IgD-negative memory B cell (primary cell): Measurements from ENCODE around the gene LRIT2. TPM values are rescaled to one million over a fixed set of nuclear protein-coding genes. Genes with fewer than 3 reads are reported as not detected.

ENCODE experiments used
- H3K27ac Mint-ChIP-seq, 3 donors: one replicate each; pipeline ENCODE4 v1.8.0; 2020 to 2022; ENCODE audit warnings: mild to moderate bottlenecking in 3 of 3, mixed read lengths in 3 of 3, moderate library complexity in 1 of 3
- H3K27me3 Mint-ChIP-seq: one replicate; pipeline ENCODE4 v1.8.0; 2021; ENCODE audit warnings: mixed read lengths
- H3K36me3 Mint-ChIP-seq: one replicate; pipeline ENCODE4 v1.8.0; 2020; ENCODE audit warnings: mild to moderate bottlenecking, mixed read lengths
- H3K4me1 Mint-ChIP-seq, 3 donors: one replicate each; pipeline ENCODE4 v1.8.0; 2020 to 2022; ENCODE audit warnings: mixed read lengths in 3 of 3, mild to moderate bottlenecking in 1 of 3
- H3K4me3 Mint-ChIP-seq, 4 donors: one replicate each; pipeline ENCODE4 v1.8.0; 2020 to 2022; ENCODE audit warnings: mild to moderate bottlenecking in 4 of 4, mixed read lengths in 4 of 4, moderate library complexity in 3 of 4
- H3K9me3 Mint-ChIP-seq, 3 donors: one replicate each; pipeline ENCODE4 v1.8.0; 2020 to 2021; ENCODE audit warnings: mixed read lengths in 3 of 3, mild to moderate bottlenecking in 1 of 3
- polyA plus RNA-seq: library from polyadenylated mRNA; unstranded; fragments of 300-500 nt; fragmentation: Illumina TruSeq; gene quantifications from one replicate; pipeline ENCODE4 v1.2.3, GENCODE V29; 2021

Gene LRIT2
- polyA plus RNA-seq, 1 donor from 2014 or later: not detected

DNA sequence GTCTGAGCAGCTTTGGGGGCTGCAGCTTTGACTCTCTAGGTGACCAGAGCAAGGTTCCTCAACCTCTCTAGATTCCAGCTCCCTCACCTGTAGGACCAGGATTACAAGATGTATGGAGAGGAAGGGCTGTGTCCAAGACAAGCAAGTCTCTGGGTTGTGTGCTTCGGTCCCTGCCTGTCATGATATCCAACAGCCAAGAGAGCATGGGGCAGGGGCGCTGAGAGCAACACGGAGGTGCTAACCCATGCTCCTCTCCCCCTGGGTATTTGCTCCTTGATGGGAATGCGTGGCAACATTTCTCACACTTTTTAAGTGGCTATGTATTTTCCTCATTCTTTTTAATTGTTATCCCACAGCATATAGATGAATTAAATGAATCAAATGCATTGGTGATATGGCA, 20.7 kb downstream of the LRIT2 start:
- Mint-ChIP-seq H3K36me3 (no peaks in the 10 kb centered on the region), H3K4me1 (peaks cover 0 to 3% (median 0%) of the 10 kb centered on the region in 3 donors), H3K27me3 (peaks cover 5% of the 10 kb centered on the region), H3K4me3 (no peak overlapping the region), H3K27ac (no peak overlapping the region), H3K9me3 (no peaks in the 10 kb centered on the region)

DNA sequence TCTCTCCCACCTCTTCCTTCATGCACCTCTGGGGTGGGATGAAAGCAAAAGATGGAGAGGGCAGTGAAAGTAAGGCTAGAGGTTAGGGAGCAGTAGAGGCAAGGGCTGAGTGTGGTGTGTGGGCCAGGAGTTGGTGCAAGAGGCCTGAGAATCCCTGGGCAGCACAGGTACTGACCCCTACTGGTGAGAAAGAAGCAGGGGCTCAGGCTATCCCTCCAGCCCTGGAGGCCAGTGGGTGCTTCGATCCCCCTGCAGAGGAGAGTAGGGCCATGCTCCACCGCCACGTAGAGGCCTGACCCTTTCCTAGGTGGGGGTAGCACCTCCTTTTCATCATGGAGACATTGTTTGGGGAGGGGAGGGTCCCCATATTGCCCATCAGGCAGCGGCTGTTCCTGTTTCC, 21.2 kb downstream of the LRIT2 start:
- no peak overlapping the region for H3K4me3 Mint-ChIP-seq
- peaks cover 0 to 3% (median 0%) of the 10 kb centered on the region in 3 donors for H3K4me1 Mint-ChIP-seq
- H3K9me3 Mint-ChIP-seq: no peaks in the 10 kb centered on the region
- no peaks in the 10 kb centered on the region for H3K36me3 Mint-ChIP-seq
- H3K27ac Mint-ChIP-seq: no peak overlapping the region
- H3K27me3 Mint-ChIP-seq: peaks cover 5% of the 10 kb centered on the region

DNA sequence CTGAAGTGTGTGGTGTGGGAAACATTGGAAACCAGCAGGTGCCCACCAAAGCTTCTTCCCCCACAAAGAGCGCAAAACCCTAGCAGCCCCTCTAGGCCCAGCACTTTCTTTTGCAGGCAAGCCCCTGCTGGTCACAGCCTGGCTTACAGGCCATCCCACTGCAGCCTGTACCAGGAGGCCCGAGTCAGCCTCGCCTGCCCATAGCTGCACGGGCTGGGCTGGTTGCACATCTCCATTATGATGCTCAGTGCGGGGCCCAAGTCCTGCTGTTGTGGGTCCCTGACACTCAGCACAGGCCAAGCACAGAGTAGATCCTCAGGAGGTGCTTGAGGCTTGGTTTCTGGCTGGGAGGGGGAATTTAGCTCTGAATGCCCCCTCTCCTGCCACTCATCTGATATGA, 23.0 kb downstream of the LRIT2 start:
- H3K36me3 Mint-ChIP-seq: no peaks in the 10 kb centered on the region
- H3K9me3 Mint-ChIP-seq: no peaks in the 10 kb centered on the region
- peaks cover 0 to 3% (median 0%) of the 10 kb centered on the region in 3 donors for H3K4me1 Mint-ChIP-seq
- H3K4me3 Mint-ChIP-seq: no peak overlapping the region
- H3K27ac Mint-ChIP-seq: no peak overlapping the region
- H3K27me3 Mint-ChIP-seq: peaks cover 5% of the 10 kb centered on the region

DNA sequence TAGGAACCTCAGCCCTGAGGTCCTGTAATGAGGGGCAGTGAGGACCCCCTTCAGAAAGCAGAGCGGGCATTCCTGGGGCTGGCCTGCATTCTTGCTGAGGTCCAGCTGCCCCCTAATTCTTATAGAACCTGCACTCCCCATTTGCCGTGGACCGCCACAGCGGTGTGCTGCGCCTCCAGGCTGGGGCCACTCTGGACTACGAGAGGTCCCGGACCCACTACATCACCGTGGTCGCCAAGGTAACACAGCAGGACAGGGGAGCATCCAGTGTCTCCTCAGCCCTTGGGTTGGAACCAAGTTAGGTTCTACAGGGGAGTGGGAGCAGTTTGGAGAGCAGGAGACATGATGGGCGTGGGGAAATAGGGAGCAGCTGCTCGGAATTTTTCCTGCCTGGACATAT, 23.7 kb downstream of the LRIT2 start:
- peaks cover 6% of the 10 kb centered on the region for H3K27me3 Mint-ChIP-seq
- H3K36me3 Mint-ChIP-seq: no peaks in the 10 kb centered on the region
- H3K9me3 Mint-ChIP-seq: no peaks in the 10 kb centered on the region
- H3K4me3 Mint-ChIP-seq: no peak overlapping the region
- no peak overlapping the region for H3K27ac Mint-ChIP-seq
- peaks cover 0 to 3% (median 0%) of the 10 kb centered on the region in 3 donors for H3K4me1 Mint-ChIP-seq

DNA sequence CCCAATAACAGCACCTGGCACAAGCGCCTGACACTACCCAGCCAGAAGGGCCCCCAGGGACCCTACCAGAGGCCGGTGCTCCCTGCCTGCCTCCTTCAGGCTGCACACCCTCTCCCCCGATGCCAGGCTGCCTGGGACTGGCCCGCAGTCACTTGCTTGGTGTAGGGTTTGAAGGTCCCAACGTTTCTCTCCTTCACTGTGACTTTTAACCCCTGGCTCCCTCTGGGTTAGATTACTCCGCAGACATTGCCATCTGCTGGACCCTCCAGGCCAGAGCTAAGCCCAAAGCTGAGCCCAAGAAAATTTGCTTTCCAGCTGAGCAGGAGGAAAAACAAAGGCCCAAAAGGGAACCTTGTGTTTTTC, 24.1 kb downstream of the LRIT2 start:
- no peaks in the 10 kb centered on the region for H3K9me3 Mint-ChIP-seq
- peaks cover 10% of the 10 kb centered on the region for H3K27me3 Mint-ChIP-seq
- no peak overlapping the region for H3K4me3 Mint-ChIP-seq
- H3K4me1 Mint-ChIP-seq: peaks cover 0 to 3% (median 0%) of the 10 kb centered on the region in 3 donors
- no peaks in the 10 kb centered on the region for H3K36me3 Mint-ChIP-seq
- H3K27ac Mint-ChIP-seq: no peak overlapping the region

DNA sequence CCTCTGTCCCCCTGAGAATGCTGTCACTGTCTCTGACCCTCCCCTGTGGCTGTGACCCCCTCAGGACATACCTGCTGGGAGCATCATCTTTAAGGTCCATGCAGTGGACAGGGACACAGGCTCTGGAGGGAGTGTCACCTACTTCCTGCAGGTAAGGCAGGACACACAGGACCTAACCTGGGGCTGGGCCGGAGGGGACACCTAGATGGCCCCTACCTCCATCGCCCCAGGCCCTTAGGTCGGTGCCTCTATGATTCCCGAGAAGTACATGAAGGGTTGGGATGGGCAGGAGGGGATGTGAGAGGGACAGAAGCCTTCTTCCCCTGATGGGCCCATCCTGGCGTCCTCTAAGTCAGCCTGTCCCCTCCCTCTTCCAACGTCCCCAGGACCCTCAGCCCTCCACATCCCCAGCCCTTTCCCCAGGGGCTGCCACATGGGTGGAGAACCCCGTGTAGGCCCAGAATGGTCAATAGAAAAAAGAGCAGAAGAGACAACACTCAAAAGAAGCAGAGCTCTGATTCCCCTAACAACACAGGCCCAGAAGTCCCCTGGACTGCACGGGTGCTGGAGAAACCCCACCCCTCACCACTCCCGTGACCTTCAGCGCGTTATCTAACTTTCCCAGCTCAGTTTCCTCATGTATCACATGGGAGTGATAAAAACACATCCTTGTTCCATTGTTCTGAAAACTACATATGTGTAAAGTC, 24.7 kb downstream of the LRIT2 start:
- no peak overlapping the region for H3K27ac Mint-ChIP-seq
- peaks cover 0 to 3% (median 0%) of the 10 kb centered on the region in 3 donors for H3K4me1 Mint-ChIP-seq

DNA sequence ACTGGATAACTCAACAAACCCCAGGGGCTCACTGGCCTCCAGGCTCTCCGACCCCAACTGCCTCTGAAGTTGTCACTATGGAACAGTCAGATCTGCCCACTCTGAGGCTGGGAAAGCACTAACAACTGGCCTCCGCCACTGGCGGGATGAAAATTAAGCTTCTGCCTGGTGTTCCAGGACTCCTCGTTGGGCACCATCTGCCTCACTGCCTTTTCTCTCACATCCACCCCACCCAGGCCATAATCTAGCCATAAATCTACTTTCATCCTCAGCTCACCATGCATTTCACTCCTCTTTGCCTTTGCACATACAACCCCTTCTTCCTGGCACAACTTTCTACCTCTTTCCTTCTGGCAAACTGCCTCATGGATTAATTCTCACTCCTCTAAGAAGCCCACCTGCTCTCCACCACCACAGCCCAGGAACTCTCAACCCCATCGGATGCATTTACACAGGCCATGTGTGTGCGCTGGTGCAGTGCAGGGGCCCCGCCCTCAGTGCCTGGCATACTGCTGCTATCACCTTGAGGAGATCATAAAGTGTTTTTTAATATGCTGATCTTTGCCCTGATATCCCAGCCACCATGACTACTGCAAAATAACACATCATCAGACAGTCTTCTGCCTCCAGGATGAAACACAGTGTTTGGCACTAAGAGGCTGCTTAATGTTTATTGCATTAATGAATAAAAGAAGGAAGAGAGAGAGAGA, 27.0 kb downstream of the LRIT2 start:
- peaks cover 18% of the 10 kb centered on the region for H3K27me3 Mint-ChIP-seq
- H3K4me3 Mint-ChIP-seq: no peak overlapping the region
- peak overlapping the region in 1 of 3 donors; percentile 85 for H3K27ac Mint-ChIP-seq
- peaks cover 0 to 1% (median 0%) of the 10 kb centered on the region in 3 donors for H3K4me1 Mint-ChIP-seq
- no peaks in the 10 kb centered on the region for H3K9me3 Mint-ChIP-seq
- H3K36me3 Mint-ChIP-seq: no peaks in the 10 kb centered on the region

More for the DNA sequence above, 24.7 kb downstream of the LRIT2 start:
- H3K9me3 Mint-ChIP-seq: no peaks in the 10 kb centered on the region
- no peak overlapping the region for H3K4me3 Mint-ChIP-seq
- H3K36me3 Mint-ChIP-seq: no peaks in the 10 kb centered on the region
- H3K27me3 Mint-ChIP-seq: peaks cover 13% of the 10 kb centered on the region

DNA sequence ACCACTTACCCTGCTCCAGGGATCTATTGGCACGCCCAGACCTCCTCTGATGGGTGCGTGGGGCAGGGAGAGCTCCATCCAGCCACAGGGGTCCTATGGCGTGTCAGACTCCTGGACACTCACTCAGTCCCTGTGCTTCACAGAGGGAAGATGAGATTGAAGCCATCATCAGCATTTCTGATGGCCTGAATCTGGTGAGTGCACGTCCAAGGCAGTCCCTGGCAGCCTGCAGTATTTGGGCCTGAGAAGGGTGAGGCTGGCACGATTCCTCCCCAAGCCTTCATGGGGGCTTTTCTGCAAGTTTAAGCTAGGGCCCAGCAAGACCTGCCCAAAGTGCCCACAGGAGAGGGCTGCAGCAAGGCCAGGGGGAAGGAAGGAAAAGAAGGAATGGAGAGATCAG, 27.7 kb downstream of the LRIT2 start:
- no peak overlapping the region for H3K27ac Mint-ChIP-seq
- H3K9me3 Mint-ChIP-seq: no peaks in the 10 kb centered on the region
- H3K27me3 Mint-ChIP-seq: peaks cover 21% of the 10 kb centered on the region
- H3K36me3 Mint-ChIP-seq: peaks cover 1% of the 10 kb centered on the region
- peaks cover 0 to 1% (median 0%) of the 10 kb centered on the region in 3 donors for H3K4me1 Mint-ChIP-seq
- no peak overlapping the region for H3K4me3 Mint-ChIP-seq

DNA sequence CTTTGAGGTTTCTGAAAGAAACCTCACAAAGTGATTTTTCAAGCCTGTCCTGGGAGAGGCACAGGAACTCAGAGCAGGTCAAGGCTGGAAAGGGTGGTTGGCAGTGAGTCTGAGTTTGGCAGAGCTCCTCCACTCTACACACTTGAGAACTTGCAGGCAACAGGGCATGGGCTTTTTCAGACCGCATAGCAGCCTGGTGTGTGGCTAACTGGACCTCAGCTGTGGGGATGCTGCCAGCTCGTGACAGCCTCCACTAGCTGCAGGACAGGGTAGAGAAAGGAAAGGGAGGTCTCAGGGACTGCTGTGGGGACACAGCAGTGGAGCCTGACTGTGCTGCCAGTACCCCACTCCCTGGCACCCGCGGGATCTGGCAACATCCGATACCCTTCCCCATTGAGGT, 28.4 kb downstream of the LRIT2 start:
- Mint-ChIP-seq H3K4me3 (no peak overlapping the region), H3K27ac (no peak overlapping the region), H3K9me3 (no peaks in the 10 kb centered on the region)

DNA sequence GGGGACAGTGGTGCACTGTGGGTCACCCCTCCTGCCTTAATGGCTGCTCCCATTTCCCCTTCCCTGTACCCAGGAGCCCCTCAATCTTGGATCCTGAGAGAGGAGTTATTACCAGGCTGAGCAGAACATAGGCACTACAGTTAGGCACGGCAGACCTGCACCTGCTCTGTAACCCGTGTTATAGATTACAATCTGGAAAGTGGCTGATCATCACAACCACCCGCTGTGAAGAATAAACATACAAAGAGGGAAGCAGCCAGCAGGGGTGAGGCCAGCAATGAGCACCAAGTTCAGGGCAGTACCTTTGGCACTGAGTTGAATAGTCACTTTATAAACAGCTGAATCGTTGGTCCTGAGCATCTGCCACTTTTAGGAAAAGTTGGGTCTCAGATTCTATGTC, 29.3 kb downstream of the LRIT2 start:
- Mint-ChIP-seq H3K4me3 (peak overlapping the region in 1 of 4 donors; percentile 52), H3K36me3 (peaks cover 4% of the 10 kb centered on the region), H3K27me3 (peaks cover 21% of the 10 kb centered on the region), H3K27ac (no peak overlapping the region), H3K9me3 (no peaks in the 10 kb centered on the region), H3K4me1 (peaks cover 0 to 1% (median 1%) of the 10 kb centered on the region in 3 donors)

More for the DNA sequence above, 28.4 kb downstream of the LRIT2 start:
- Mint-ChIP-seq H3K4me1 (peaks cover 0 to 1% (median 0%) of the 10 kb centered on the region in 3 donors), H3K36me3 (peaks cover 4% of the 10 kb centered on the region), H3K27me3 (peaks cover 21% of the 10 kb centered on the region)

DNA sequence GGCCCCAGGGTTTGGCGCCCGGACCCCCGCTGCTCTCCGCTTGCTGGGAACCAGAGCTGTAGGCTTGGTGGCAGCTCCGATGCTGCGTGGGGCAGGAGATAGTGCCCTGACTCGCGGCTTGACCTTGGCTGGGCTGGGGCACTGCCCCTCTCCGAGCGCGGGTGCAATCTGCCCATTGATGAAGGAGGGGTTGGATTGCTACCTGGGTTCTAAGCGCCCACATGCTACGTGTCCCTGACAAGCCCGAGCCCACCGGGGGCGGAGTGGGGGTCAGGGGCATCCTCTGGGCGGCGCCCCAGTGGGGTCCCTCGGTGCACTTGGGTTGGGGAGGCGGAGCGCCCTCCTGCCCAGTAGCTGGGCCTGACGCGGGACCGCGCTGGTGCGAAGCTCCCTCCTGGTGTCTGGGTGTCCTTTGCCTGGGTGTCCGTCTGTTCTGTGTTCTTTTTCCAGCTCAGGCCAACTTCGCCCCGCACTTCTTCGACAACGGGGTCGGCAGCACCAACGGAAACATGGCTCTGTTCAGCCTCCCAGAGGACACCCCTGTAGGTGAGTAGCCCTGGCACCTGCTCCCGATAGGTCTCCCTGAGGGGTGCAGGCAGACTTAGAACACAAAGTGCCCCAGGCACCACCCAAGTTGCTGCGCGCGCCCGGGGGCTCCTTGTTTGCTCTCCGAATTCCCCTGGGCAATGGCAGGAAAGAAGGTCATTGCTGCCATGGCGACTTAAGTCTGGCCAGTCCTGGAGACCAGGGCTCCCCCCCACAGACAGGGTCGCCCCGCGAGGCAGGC, 30.1 kb downstream of the LRIT2 start:
- Mint-ChIP-seq H3K27ac (peak overlapping the region in 1 of 3 donors; percentile 51), H3K9me3 (no peaks in the 10 kb centered on the region), H3K36me3 (peaks cover 4% of the 10 kb centered on the region), H3K4me3 (peak overlapping the region; percentile 15 to 76 (median 70)), H3K4me1 (peaks cover 0 to 1% (median 1%) of the 10 kb centered on the region in 3 donors), H3K27me3 (peaks cover 20% of the 10 kb centered on the region)

DNA sequence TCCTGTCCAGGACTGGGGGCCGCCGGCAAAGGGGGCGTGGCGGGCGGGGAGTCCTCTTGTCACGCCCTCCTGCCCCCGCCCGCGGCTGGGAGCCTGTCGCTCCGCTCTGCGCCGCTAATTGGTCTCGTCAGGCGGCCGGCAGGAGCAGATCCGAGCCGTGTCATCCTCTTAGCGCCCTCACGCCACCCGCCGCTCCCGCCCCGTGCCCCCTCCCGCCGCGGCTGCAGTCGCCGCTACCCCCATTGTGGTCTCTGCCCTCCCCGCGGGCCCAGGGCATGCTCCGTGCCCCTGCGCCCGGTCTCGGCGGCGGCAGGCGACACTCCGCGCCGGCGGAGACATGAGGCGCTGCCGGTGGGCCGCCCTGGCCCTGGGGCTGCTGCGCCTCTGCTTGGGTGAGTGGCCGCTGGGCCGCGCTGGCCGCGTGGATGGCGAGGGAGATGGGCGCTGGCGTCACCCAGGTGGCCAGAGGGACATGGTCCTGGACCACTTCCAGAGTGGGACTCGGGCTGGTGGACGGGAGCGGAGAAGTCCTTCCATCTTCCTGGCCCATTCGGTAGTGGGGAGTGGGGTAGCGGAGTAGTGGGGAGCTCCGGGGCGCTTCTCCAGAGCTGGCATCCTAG, 30.8 kb downstream of the LRIT2 start, which contains the start of gene CDHR1:
CDHR1 (plus strand) TSS at position 114 of the 620 bp plus-strand sequence; CDS start at position 338, 224 bp downstream.
- H3K4me3 Mint-ChIP-seq: peak within 1 kb of the TSS; percentile 15 to 83 (median 74)

DNA sequence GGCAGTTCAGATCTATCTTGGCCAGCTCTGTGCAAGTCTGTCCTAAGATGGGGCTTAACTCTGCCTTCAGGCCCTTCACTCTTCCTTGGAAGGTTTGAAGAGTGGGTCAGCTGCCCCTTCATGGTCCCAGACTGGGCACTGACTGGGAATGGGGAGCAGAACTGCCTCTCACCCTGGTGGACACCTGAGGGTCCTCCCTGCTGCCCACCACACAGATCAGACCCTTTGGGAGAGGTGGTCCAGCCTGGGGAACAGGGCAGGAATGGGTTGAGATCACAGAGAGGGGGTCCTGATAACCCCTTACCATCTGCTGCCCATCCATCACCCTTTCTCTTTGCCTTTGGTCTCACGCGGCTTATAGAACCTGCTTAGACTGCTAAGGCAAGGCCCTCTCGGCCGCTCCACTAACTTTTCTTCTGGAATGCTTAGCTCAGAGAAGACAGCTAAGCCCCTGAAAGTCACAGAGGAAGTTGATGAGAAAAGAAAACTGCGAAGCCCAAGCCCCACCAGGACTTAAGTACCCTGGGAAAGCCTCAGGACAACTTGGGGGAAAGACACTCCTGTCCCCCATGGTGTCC, 31.4 kb downstream of the LRIT2 start:
- Mint-ChIP-seq H3K4me1 (peaks cover 0 to 1% (median 1%) of the 10 kb centered on the region in 3 donors), H3K4me3 (peak overlapping the region in 3 of 4 donors; percentile 64 to 83 (median 83)), H3K36me3 (peaks cover 4% of the 10 kb centered on the region), H3K27me3 (peaks cover 20% of the 10 kb centered on the region), H3K27ac (no peak overlapping the region), H3K9me3 (no peaks in the 10 kb centered on the region)

More for the DNA sequence above, 30.8 kb downstream of the LRIT2 start, which contains the start of gene CDHR1:
- H3K27me3 Mint-ChIP-seq: peaks cover 19% of the 10 kb centered on the region
- H3K9me3 Mint-ChIP-seq: no peaks in the 10 kb centered on the region
- H3K4me1 Mint-ChIP-seq: peaks cover 0 to 1% (median 1%) of the 10 kb centered on the region in 3 donors
- peaks cover 4% of the 10 kb centered on the region for H3K36me3 Mint-ChIP-seq
- H3K27ac Mint-ChIP-seq: peak within 1 kb of the TSS in 1 of 3 donors; percentile 51

DNA sequence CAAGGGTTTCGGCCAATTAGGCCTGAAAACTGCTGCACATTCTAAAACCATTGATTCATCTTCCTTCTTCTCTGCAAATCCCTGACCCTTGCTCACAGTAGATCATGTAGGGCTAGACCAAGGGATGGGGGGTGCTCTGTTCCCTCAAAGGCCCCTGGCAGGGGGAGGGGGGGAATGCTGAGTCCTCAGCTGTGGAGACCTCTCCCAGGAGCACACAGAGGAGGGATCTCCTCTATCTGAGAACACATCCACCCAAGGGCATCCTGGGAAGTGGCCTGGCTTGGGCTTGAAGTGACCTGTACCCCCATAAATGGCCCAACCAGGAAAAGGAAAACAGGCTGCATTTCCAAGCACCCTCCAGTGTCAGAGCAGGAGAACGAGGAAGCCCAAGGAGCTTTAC, 32.0 kb downstream of the LRIT2 start:
- H3K36me3 Mint-ChIP-seq: peaks cover 4% of the 10 kb centered on the region
- H3K4me3 Mint-ChIP-seq: peak overlapping the region in 1 of 4 donors; percentile 20
- H3K27ac Mint-ChIP-seq: no peak overlapping the region
- no peaks in the 10 kb centered on the region for H3K9me3 Mint-ChIP-seq
- peaks cover 0 to 1% (median 1%) of the 10 kb centered on the region in 3 donors for H3K4me1 Mint-ChIP-seq
- H3K27me3 Mint-ChIP-seq: peaks cover 20% of the 10 kb centered on the region
